ES-I3 (cell line): ENCODE results near the gene GALNT9.

Source experiments
- H3K36me3 ChIP-seq: 2 replicates; pipeline ENCODE4 v1.6.1; 2013; ENCODE audit warnings: mild to moderate bottlenecking, low read length, control low read depth, moderate library complexity; ENCODE audit not compliant: insufficient read depth
- H3K4me1 ChIP-seq: 2 replicates; pipeline ENCODE4 v1.6.1; 2013; ENCODE audit warnings: mild to moderate bottlenecking, control low read depth, low read length; ENCODE audit not compliant: insufficient read depth
- H3K9ac ChIP-seq: 2 replicates; pipeline ENCODE4 v1.6.1; 2013; ENCODE audit warnings: low read depth, mild to moderate bottlenecking, low read length, moderate library complexity
- H3K9me3 ChIP-seq: 2 replicates; pipeline ENCODE4 v1.6.1; 2013; ENCODE audit warnings: mild to moderate bottlenecking, low read length, moderate library complexity; ENCODE audit not compliant: control insufficient read depth, insufficient read depth

The GALNT9 gene

GRCh38 chr12:132264086-132265010 lies 65.0 kb downstream of the GALNT9 start:
- no peaks in the 10 kb centered on the region for H3K9me3 ChIP-seq
- H3K36me3 ChIP-seq, result no peaks in the 10 kb centered on the region
- no peaks in the 10 kb centered on the region for H3K4me1 ChIP-seq
- H3K9ac ChIP-seq, result no peak overlapping the region

- H3K36me3 ChIP-seq, result no peaks in the 10 kb centered on the region
- no peak overlapping the region for H3K9ac ChIP-seq
- no peaks in the 10 kb centered on the region for H3K9me3 ChIP-seq
These were observed 65.8 kb downstream of the GALNT9 start for GRCh38 chr12:132263451-132264049.

DNA sequence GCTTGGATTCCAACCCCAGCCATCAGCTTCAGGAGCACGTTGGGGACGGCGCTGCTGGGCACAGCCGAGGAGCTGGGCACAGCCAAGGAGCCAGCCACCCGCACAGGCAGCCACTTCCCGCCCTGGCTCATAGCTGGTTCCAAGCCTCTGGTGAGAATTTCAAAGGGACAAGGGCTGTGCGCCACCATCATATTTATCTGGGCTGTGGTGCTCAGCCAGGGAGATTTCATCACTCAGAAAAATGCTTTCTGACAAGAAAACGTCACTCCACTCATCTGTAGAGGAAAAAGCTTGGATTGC lies 66.4 kb downstream of the GALNT9 start:
- H3K9me3 ChIP-seq, result no peaks in the 10 kb centered on the region
- no peak overlapping the region for H3K9ac ChIP-seq
- no peaks in the 10 kb centered on the region for H3K4me1 ChIP-seq
- no peaks in the 10 kb centered on the region for H3K36me3 ChIP-seq

More at GRCh38 chr12:132263451-132264049, 65.8 kb downstream of the GALNT9 start:
- H3K4me1 ChIP-seq, result no peaks in the 10 kb centered on the region

GRCh38 chr12:132262256-132263060 lies 66.9 kb downstream of the GALNT9 start:
- H3K36me3 ChIP-seq, result no peaks in the 10 kb centered on the region
- H3K4me1 ChIP-seq, result no peaks in the 10 kb centered on the region
- no peaks in the 10 kb centered on the region for H3K9me3 ChIP-seq
- no peak overlapping the region for H3K9ac ChIP-seq

DNA sequence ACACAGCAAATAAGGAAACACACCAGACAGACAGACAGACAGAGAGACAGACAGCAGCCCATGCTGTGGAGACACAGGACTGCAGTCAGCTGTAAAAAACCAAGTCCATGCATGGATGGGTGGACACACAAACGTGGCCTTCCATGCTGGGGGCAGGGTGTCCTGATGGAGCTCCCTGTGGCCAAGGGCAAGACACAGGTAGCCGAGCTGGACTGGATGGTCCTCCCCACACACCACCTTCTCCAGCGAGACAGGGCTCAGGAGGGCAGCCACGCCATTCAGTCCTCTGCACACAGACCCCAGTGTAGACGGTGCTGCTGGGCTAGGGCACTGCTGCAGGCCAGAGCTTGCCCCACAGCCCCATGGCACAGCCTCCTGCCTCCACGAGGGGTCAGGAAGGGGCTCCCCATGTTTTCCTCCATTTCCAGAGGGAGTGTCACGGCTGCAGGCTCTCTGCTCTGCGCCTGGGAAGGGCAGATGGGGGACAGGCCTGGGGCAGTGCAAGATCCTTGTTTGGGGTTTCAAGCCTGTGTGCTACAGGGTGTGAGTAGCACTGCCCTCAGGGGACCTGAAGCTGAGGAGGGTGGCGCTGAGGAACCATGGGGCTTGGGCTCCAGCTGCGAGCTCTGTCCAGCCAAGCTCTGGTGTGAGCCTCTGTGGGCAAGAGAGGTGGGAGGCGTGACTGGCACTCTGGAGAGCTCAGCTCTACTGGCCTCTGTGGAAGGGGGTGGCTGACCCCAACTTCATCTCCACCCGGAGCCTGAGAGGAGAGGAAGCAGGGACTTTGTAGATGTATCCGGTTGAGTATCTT lies 67.9 kb downstream of the GALNT9 start:
- Histone ChIP-seq H3K9ac (no peak overlapping the region), H3K4me1 (no peaks in the 10 kb centered on the region), H3K36me3 (no peaks in the 10 kb centered on the region), H3K9me3 (no peaks in the 10 kb centered on the region)

DNA sequence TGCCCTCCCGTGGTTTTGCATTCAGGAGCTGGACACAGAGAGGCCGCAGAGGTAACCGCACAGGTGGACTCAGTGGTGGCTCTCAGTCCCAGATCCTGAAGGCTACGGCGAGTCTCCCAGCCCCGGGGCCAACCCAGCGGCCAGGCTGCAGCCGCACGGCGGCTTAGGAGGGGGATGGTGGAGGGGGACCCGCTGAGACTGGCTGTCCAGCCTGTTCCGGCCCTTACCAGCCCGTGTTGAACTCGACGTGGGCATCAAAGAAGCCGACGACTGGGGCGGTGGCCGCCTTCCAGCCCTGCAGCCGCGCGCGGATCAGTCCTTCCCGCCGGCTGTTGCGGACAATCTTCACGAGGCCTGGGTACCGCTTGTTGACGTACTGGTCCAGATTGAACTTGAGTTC lies 68.7 kb downstream of the GALNT9 start:
- Histone ChIP-seq H3K9me3 (no peaks in the 10 kb centered on the region), H3K9ac (no peak overlapping the region), H3K4me1 (0 out of 2 replicates have a peak, but pooled peaks cover under 1% of the 10 kb centered on the region), H3K36me3 (no peaks in the 10 kb centered on the region)

GRCh38 chr12:132259872-132260695 lies 69.3 kb downstream of the GALNT9 start:
- no peaks in the 10 kb centered on the region for H3K9me3 ChIP-seq
- H3K9ac ChIP-seq, result no peak overlapping the region
- peaks cover 5% of the 10 kb centered on the region for H3K4me1 ChIP-seq
- H3K36me3 ChIP-seq, result no peaks in the 10 kb centered on the region

DNA sequence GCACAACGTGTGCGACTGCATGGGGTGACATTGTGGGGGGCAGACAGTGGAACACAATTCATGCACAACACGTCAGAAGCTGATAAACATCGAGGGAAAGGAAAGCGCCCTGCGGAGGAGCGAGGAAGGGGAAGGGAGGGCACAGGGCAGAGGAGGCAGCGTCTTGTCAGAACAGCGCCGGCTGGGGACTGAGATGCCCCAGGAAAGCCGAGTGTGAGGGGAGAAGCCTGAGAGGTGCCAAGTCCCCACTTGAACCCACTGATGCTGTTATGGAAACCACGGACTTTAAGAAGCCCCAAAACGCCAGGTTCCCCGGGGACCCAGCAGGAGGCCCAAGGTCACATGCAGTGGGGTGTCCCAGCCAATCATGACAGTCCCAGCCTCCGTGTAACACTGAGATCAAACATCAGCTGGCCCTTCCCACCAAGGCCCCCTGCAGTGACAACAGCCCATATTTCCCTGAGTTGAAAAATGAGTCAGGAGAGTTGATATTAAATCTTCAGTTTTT lies 70.0 kb downstream of the GALNT9 start:
- H3K9ac ChIP-seq, result no peak overlapping the region
- H3K9me3 ChIP-seq, result no peaks in the 10 kb centered on the region
- peaks cover 6% of the 10 kb centered on the region for H3K4me1 ChIP-seq
- H3K36me3 ChIP-seq, result no peaks in the 10 kb centered on the region

DNA sequence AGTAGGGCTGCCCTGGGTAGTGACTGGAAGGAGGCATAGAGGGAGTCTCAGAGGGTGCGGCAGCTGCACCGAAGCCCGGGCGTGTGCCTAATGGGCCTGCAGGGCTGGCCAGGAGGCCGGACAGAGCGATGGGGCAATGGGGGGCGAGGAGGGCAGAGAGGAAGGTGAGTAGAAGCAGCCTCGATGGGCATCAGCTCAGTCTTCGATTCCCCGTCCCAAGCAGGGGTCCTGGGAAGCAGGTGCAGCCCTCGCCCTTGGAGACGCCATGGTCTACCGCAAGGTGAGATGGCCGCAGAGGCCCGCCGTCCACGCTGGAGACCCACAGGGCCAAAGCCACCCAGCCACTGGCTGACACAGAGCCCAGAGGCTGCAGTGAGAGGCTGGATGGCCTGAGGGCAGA lies 70.8 kb downstream of the GALNT9 start:
- H3K9ac ChIP-seq, result no peak overlapping the region
- peaks cover 6% of the 10 kb centered on the region for H3K4me1 ChIP-seq
- no peaks in the 10 kb centered on the region for H3K9me3 ChIP-seq
- no peaks in the 10 kb centered on the region for H3K36me3 ChIP-seq

DNA sequence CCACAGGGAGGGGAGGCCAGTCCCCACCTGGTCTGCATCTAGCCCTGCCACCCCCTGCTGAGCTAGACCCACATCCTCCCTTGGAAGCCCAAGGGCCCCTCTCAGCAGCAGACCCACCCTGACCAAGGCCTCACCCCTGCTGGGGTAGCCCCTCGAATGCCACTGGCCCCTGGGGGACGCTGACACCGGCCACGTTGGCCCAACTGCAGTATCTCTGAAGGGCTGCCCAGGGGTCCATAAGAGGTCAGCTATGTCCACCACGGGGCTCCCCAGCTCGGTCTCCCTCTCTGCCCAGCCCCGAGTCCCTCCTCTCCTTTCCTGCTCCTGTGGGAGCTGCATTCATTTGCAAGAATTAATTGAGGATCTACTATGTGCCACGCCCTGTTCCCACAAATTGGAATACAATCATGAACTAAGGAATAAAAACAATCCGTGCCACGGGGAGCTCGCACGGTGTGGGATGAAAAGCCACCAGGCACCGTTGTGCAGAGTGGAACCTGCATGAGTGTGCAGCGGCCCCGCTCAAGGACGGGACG lies 71.4 kb downstream of the GALNT9 start:
- Histone ChIP-seq H3K9ac (no peak overlapping the region), H3K4me1 (peaks cover 6% of the 10 kb centered on the region)

GRCh38 chr12:132257206-132257954 lies 72.0 kb downstream of the GALNT9 start:
- Histone ChIP-seq H3K9me3 (no peaks in the 10 kb centered on the region), H3K4me1 (peaks cover 6% of the 10 kb centered on the region), H3K36me3 (no peaks in the 10 kb centered on the region), H3K9ac (no peak overlapping the region)

More for the DNA sequence above, 71.4 kb downstream of the GALNT9 start:
- Histone ChIP-seq H3K36me3 (no peaks in the 10 kb centered on the region), H3K9me3 (no peaks in the 10 kb centered on the region)

GRCh38 chr12:132256646-132257045 lies 72.7 kb downstream of the GALNT9 start:
- Histone ChIP-seq H3K9ac (no peak overlapping the region), H3K9me3 (no peaks in the 10 kb centered on the region), H3K36me3 (no peaks in the 10 kb centered on the region)

More at GRCh38 chr12:132256646-132257045, 72.7 kb downstream of the GALNT9 start:
- peaks cover 6% of the 10 kb centered on the region for H3K4me1 ChIP-seq
